Smooth muscle cell (in vitro differentiated cells): Measurements from ENCODE around the gene DPYSL5. TPM values are rescaled to one million over a fixed set of nuclear protein-coding genes. Genes with fewer than 3 reads are reported as not detected.

ENCODE experiments used
- DNase-seq: peaks from one replicate; lab custom pipeline; 2025; ENCODE audit not compliant: unreplicated experiment; lab: John Stamatoyannopoulos, UW
- H2AFZ ChIP-seq: fragments of 200-600 bp; sonication (generic); 2 replicates; pipeline ENCODE4 v1.6.0; 2016; ENCODE audit warnings: antibody characterized with exemption, low read depth, mild to moderate bottlenecking
- H3F3A ChIP-seq: fragments of 200-600 bp; sonication (generic); 2 replicates; pipeline ENCODE4 v1.6.0; 2017; ENCODE audit warnings: antibody characterized with exemption, low read depth
- H3K27ac ChIP-seq: fragments of 200-600 bp; sonication (generic); 2 replicates; pipeline ENCODE4 v1.5.1; 2016; ENCODE audit warnings: low read depth, mild to moderate bottlenecking
- H3K27me3 ChIP-seq: fragments of 200-600 bp; sonication (generic); 2 replicates; pipeline ENCODE4 v1.6.1; 2016; ENCODE audit warnings: low read depth, mild to moderate bottlenecking
- H3K36me3 ChIP-seq: fragments of 200-600 bp; sonication (generic); 2 replicates; pipeline ENCODE4 v1.5.1; 2016; ENCODE audit warnings: low read depth
- H3K4me1 ChIP-seq: fragments of 200-600 bp; sonication (generic); 2 replicates; pipeline ENCODE4 v1.5.1; 2016; ENCODE audit warnings: low read depth
- H3K4me2 ChIP-seq: fragments of 200-600 bp; sonication (generic); 2 replicates; pipeline ENCODE4 v1.6.0; 2016; ENCODE audit warnings: mild to moderate bottlenecking
- H3K4me3 ChIP-seq: fragments of 200-600 bp; sonication (generic); 2 replicates; pipeline ENCODE4 v1.5.1; 2016; ENCODE audit warnings: mild to moderate bottlenecking
- H3K79me2 ChIP-seq: fragments of 200-600 bp; sonication (generic); 2 replicates; pipeline ENCODE4 v1.6.0; 2016; ENCODE audit warnings: low read depth, mild to moderate bottlenecking
- H3K9ac ChIP-seq: fragments of 200-600 bp; sonication (generic); 2 replicates; pipeline ENCODE4 v1.6.0; 2016; ENCODE audit warnings: low read depth
- H3K9me3 ChIP-seq: fragments of 200-600 bp; sonication (generic); replicated peaks from 2 replicates; pipeline ENCODE4 v1.5.1; 2016; ENCODE audit warnings: low read depth
- H4K20me1 ChIP-seq: fragments of 200-600 bp; sonication (generic); 2 replicates; pipeline ENCODE4 v1.6.0; 2016; ENCODE audit warnings: low read depth
- WGBS: methylation state at CpG from one replicate; pipeline ENCODE4 v1.1.7; 2016; ENCODE audit warnings: low lambda C conversion rate; 5-methylcytosine and 5-hydroxymethylcytosine counted together
- polyA plus RNA-seq: library from polyadenylated mRNA; unstranded; fragments of >200 nt; fragmentation: Nextera tagmentation; extraction: Ambion mirVana; gene quantifications from 2 replicates; pipeline ENCODE4 v1.2.1, GENCODE V29; 2016
- total RNA-seq: library from RNA; depleted of rRNA; stranded (reverse); fragments of >200 nt; gene quantifications from 2 replicates; pipeline ENCODE4 v1.2.3, GENCODE V29; 2014
- TF ChIP-seq, protein P1 (sequence below): fragments of 200-600 bp; sonication (generic); IDR thresholded peaks from 2 replicates; pipeline ENCODE4 v1.5.1; 2017; ENCODE audit warnings: borderline replicate concordance, mild to moderate bottlenecking, antibody characterized with exemption; ENCODE audit not compliant: insufficient read depth, poor library complexity, severe bottlenecking

Gene DPYSL5
- total and polyA plus RNA-seq, 2 experiments from 2014 or later: 0.40 TPM; not detected in 1

DNA sequence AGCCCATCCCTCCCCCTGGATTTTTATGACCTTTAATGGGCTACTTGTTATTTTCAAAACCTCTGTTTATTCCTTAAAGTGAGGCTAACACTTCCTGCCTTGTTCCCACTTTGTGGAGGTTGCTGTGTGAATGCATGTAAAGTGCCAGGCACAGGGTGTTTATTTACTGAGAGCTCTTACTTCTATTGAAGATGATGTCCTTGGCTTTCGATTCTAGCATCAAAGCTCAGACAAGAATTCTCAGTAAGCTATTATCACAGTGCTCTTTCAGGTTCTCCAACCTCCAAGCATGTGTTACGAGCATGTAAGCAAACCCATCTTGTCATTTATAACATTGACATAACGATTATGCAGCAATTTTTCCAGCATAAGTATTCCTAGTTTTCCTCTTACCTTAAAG, 44.2 kb downstream of the DPYSL5 start:
- TF ChIP-seq, protein P1, sequence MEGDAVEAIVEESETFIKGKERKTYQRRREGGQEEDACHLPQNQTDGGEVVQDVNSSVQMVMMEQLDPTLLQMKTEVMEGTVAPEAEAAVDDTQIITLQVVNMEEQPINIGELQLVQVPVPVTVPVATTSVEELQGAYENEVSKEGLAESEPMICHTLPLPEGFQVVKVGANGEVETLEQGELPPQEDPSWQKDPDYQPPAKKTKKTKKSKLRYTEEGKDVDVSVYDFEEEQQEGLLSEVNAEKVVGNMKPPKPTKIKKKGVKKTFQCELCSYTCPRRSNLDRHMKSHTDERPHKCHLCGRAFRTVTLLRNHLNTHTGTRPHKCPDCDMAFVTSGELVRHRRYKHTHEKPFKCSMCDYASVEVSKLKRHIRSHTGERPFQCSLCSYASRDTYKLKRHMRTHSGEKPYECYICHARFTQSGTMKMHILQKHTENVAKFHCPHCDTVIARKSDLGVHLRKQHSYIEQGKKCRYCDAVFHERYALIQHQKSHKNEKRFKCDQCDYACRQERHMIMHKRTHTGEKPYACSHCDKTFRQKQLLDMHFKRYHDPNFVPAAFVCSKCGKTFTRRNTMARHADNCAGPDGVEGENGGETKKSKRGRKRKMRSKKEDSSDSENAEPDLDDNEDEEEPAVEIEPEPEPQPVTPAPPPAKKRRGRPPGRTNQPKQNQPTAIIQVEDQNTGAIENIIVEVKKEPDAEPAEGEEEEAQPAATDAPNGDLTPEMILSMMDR: no peak
- Histone ChIP-seq H3K36me3 (no peaks in the 10 kb centered on the region), H4K20me1 (no peaks in the 10 kb centered on the region), H3K79me2 (no peaks in the 10 kb centered on the region), H3K27me3 (no peaks in the 10 kb centered on the region), H3K4me1 (no peaks in the 10 kb centered on the region), H3F3A (no peaks in the 10 kb centered on the region), H3K9ac (no peak overlapping the region), H3K9me3 (no peaks in the 10 kb centered on the region), H2AFZ (no peak overlapping the region), H3K27ac (no peak overlapping the region), H3K4me2 (no peak overlapping the region), H3K4me3 (no peak overlapping the region)
- 79% methylated on average over 3 of the region's 3 CpGs for WGBS
- no peak for DNase-seq

DNA sequence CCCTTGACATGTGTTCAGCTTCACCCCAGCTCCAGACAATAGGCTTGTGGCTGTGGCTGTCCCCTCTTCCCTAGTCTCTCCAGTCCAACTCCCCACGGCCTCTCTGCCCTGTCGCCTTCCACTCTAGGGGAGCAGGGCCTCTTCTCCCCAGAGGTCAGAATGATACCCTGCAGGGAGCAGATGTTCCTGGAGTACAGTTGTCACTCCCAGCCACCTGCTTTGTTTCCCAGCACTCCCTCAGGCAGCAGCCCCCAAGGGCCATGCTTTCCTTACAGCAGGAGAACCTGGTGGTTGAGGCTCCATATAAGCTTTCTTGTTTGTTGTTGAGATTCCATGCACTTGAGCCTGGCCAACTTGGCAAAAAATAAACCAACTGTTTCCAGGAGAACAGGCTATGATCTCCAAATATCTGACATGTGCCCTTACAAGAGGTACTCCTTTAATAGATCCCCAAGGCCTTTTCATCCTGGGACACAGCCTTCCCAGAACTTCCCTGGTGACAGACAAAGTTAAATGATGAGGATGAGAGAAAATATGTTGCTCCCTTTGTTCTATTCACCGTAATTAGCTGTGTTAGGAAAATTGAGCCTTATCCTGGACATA, 45.1 kb downstream of the DPYSL5 start:
- H3K4me3 ChIP-seq: no peak overlapping the region
- no peaks in the 10 kb centered on the region for H3K4me1 ChIP-seq
- no peaks in the 10 kb centered on the region for H3F3A ChIP-seq
- DNase-seq: no peak
- 89% methylated on average over 3 of the region's 3 CpGs for WGBS
- no peak overlapping the region for H3K4me2 ChIP-seq
- H3K9ac ChIP-seq: no peak overlapping the region
- H3K27ac ChIP-seq: no peak overlapping the region
- H4K20me1 ChIP-seq: no peaks in the 10 kb centered on the region
- no peaks in the 10 kb centered on the region for H3K27me3 ChIP-seq
- no peak overlapping the region for H2AFZ ChIP-seq
- TF ChIP-seq, protein P1: no peak
- no peaks in the 10 kb centered on the region for H3K9me3 ChIP-seq
- H3K36me3 ChIP-seq: no peaks in the 10 kb centered on the region
- no peaks in the 10 kb centered on the region for H3K79me2 ChIP-seq

DNA sequence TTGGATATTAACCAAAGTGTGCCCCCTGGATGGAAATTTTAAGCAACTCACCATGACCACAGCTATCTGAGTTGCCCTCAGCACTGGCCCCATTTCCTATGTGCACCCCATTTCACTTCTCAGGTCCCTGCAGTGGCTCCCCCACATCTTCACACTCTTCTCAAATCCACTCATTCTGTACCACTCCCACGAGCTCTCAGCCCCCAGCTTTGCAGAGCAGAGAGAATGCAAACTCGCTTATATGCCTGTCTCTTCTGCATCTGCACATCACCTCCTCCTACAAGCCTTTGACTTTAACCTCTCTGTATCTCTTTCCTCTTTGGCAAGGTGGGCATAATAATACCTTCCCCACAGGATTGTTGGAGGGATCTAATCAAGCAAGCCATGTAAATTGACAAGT, 46.2 kb downstream of the DPYSL5 start:
- Histone ChIP-seq H3F3A (no peaks in the 10 kb centered on the region), H3K36me3 (no peaks in the 10 kb centered on the region), H3K9ac (no peak overlapping the region), H3K9me3 (no peaks in the 10 kb centered on the region), H2AFZ (no peak overlapping the region), H3K4me3 (no peak overlapping the region), H3K4me2 (no peak overlapping the region), H4K20me1 (no peaks in the 10 kb centered on the region), H3K27me3 (no peaks in the 10 kb centered on the region), H3K79me2 (no peaks in the 10 kb centered on the region), H3K4me1 (no peaks in the 10 kb centered on the region), H3K27ac (no peak overlapping the region)
- DNase-seq: no peak
- TF ChIP-seq, protein P1: no peak
- WGBS: 85% methylated on average over 2 of the region's 2 CpGs

DNA sequence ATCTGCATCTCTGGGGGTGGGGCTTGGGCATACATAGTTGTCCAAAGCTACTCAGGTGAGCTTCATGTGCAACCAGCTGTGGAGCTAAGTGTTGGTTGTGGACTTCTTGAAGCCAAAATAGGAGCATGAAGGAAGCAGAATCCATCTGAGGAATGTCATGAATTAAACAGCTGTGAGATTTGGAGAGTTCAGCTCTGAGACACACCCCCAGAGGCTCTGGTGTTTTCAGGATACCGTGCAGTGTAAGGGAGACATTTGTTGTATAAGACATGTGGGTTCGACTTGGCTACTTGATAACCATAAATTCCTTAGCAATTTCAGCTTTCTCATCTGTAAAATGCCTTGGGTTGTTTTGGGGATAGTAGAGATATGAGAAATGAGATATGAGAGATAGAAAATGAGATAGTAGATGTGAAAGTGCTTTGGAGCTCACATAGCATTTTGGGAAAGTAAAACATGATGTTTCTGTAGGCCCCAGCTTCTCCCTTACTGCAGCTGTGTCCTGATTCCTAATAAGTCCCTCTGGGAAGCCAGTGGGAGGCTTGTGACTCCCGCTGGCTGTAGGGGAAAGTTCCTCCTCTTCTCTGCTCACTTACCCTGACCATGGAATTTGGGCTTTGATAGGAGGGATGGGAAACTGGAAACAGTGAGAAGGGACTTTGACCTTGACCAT, 50.0 kb downstream of the DPYSL5 start:
- TF ChIP-seq, protein P1: no peak
- no peak for DNase-seq
- Histone ChIP-seq H3K27ac (no peak overlapping the region), H3K9ac (no peak overlapping the region), H3K4me3 (no peak overlapping the region), H3K36me3 (no peaks in the 10 kb centered on the region), H3K4me1 (peaks cover 17% of the 10 kb centered on the region), H3K9me3 (no peaks in the 10 kb centered on the region), H3K27me3 (no peaks in the 10 kb centered on the region), H4K20me1 (no peaks in the 10 kb centered on the region), H3F3A (no peaks in the 10 kb centered on the region), H3K4me2 (no peak overlapping the region), H3K79me2 (no peaks in the 10 kb centered on the region), H2AFZ (no peak overlapping the region)
- 96% methylated on average over 3 of the region's 3 CpGs for WGBS
